ENCODE measurements around the gene ROBO4. TPM values are rescaled to one million over a fixed set of nuclear protein-coding genes. Genes with fewer than 3 reads are reported as not detected.

ROBO4 gene
- total RNA-seq, 1 experiment from 2014 or later: 1.6 TPM

DNA sequence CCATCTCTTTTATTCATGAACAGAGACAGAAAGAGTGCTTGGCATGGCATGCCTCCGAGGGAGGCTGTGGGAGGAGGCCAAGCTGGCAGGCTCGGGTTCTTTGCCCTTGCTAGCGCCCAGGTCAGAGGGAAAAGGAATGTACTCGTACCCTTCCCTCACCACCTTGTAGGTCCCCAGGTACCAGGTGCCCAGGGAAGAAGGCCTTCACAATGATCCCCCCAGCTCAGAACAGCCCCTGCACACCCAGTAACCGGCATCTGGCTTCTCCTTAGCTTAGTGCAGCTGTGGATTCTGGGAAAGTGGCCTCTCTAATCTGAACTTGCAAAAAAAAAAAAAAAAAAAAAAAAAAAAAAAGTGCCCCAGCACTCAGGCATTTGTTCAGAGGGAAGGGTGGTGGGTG, 22.7 kb upstream of the ROBO4 start:
- H3K9me2 ChIP-seq (replicated peaks; ENCODE audit: low read length): no peaks in the 10 kb centered on the region
- H3K36me3 ChIP-seq (ENCODE audit: low read depth, low read length): no peaks in the 10 kb centered on the region
- ATAC-seq (no peak), DNase-seq (no peak)
- TF ChIP-seq, protein P1, sequence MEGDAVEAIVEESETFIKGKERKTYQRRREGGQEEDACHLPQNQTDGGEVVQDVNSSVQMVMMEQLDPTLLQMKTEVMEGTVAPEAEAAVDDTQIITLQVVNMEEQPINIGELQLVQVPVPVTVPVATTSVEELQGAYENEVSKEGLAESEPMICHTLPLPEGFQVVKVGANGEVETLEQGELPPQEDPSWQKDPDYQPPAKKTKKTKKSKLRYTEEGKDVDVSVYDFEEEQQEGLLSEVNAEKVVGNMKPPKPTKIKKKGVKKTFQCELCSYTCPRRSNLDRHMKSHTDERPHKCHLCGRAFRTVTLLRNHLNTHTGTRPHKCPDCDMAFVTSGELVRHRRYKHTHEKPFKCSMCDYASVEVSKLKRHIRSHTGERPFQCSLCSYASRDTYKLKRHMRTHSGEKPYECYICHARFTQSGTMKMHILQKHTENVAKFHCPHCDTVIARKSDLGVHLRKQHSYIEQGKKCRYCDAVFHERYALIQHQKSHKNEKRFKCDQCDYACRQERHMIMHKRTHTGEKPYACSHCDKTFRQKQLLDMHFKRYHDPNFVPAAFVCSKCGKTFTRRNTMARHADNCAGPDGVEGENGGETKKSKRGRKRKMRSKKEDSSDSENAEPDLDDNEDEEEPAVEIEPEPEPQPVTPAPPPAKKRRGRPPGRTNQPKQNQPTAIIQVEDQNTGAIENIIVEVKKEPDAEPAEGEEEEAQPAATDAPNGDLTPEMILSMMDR (conservative IDR thresholded peaks at IDR 0.05; ENCODE audit: low read depth, low read length): no peak
- TF ChIP-seq EZH2 (IDR thresholded peaks at IDR 0.05; ENCODE audit: low read length, unreplicated experiment) (no peak), EZH2phosphoT487 (IDR thresholded peaks at IDR 0.05; ENCODE audit: borderline replicate concordance, low read length) (no peak)
- H3F3A ChIP-seq (ENCODE audit: low read length, unreplicated experiment): no peaks in the 10 kb centered on the region
- no peak overlapping the region for H3K4me3 ChIP-seq (ENCODE audit: low read length)
- no peaks in the 10 kb centered on the region for H3K4me1 ChIP-seq (ENCODE audit: insufficient read depth, low read length)
- H4K20me1 ChIP-seq (ENCODE audit: low read length): no peaks in the 10 kb centered on the region
- intact Hi-C loops (cut with micrococcal nuclease): no loop called here
- no peaks in the 10 kb centered on the region for H3K79me2 ChIP-seq (ENCODE audit: low read length)
- no peaks in the 10 kb centered on the region for H3K9me3 ChIP-seq (ENCODE audit: low read length)
- ChIA-PET CTCF (interaction anchor here (0.6 kb wide), 2 partner anchors 11 to 44 kb away, joined by 10 to 13 read pairs; no protein-coding TSS in a partner anchor), POLR2A (ENCODE audit: unreplicated experiment) (no interaction called here)
- H2AFZ ChIP-seq (ENCODE audit: low read length): no peak overlapping the region
- H3K4me2 ChIP-seq (ENCODE audit: low read length): no peak overlapping the region
- no peaks in the 10 kb centered on the region for H3K27me3 ChIP-seq (ENCODE audit: low read length)
- H3K9ac ChIP-seq (ENCODE audit: low read length): no peak overlapping the region
- no TSS peak for BruUV-seq (replicated peaks)
- no peak overlapping the region for H3K27ac ChIP-seq (ENCODE audit: low read length)

DNA sequence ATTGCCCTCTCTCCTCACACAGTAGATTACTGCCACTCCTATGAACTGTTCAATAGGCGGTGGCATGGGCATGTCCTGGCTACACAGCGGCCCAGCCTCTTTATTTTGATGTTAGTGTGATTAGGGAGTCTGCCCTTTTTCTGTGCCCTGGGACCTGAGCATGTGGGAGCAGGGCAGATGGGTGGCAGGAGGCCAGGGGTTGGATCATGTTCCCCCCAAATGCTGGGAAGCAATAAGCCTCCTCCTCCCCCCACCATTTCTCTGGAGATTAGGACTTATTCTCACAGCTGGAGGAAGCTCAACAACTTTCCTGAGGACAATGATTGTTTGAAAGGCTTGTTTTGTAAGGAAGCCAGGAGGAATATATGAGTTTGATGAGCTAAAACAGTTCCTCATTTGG, 22.2 kb upstream of the ROBO4 start:
- Histone ChIP-seq H3K27ac (ENCODE audit: low read length) (no peak overlapping the region), H3K79me2 (ENCODE audit: low read length) (no peaks in the 10 kb centered on the region), H3K4me1 (ENCODE audit: insufficient read depth, low read length) (no peaks in the 10 kb centered on the region), H3K9ac (ENCODE audit: low read length) (no peak overlapping the region), H3K9me3 (ENCODE audit: low read length) (no peaks in the 10 kb centered on the region), H3K27me3 (ENCODE audit: low read length) (no peaks in the 10 kb centered on the region), H2AFZ (ENCODE audit: low read length) (no peak overlapping the region), H3K4me2 (ENCODE audit: low read length) (no peak overlapping the region), H3K36me3 (ENCODE audit: low read depth, low read length) (no peaks in the 10 kb centered on the region), H4K20me1 (ENCODE audit: low read length) (no peaks in the 10 kb centered on the region), H3K4me3 (ENCODE audit: low read length) (no peak overlapping the region), H3K9me2 (replicated peaks; ENCODE audit: low read length) (no peaks in the 10 kb centered on the region), H3F3A (ENCODE audit: low read length, unreplicated experiment) (no peaks in the 10 kb centered on the region)
- POLR2A ChIA-PET (ENCODE audit: unreplicated experiment): no interaction called here
- intact Hi-C loops (cut with micrococcal nuclease): no loop called here
- DNase-seq (no peak), ATAC-seq (no peak)
- TF ChIP-seq, protein P1 (conservative IDR thresholded peaks at IDR 0.05; ENCODE audit: low read depth, low read length): no peak
- TF ChIP-seq EZH2phosphoT487 (IDR thresholded peaks at IDR 0.05; ENCODE audit: borderline replicate concordance, low read length) (no peak), EZH2 (IDR thresholded peaks at IDR 0.05; ENCODE audit: low read length, unreplicated experiment) (no peak)
- no TSS peak for BruUV-seq (replicated peaks)
- CTCF ChIA-PET: interaction anchor here (0.6 kb wide), 2 partner anchors 11 to 43 kb away, joined by 10 to 13 read pairs; no protein-coding TSS in a partner anchor

DNA sequence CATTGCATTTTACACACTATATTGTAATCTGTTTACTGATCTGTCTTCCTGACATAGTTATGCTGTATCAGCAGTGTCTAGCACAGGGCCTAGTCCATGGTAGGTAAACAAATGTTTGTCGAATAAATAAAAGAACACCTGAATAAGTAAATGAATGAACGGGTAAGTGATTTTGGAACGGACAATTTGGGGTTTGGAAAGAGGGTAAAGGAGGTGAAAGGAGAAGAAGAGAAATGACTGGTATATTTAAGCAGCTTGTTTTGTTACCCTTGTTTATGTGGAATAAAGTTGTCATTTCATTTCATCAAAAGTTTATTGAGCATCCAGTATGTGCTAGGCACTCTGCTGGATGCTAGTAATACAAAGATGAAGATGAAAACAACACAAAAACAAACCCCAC, 21.3 kb upstream of the ROBO4 start, which contains the start of gene HEPN1:
Gene HEPN1, plus strand, starts transcription at position 301 of the 400 bp plus-strand sequence.
- Histone ChIP-seq H3K9me3 (ENCODE audit: low read length) (no peaks in the 10 kb centered on the region), H3K4me1 (ENCODE audit: insufficient read depth, low read length) (no peaks in the 10 kb centered on the region), H2AFZ (ENCODE audit: low read length) (no peak within 1 kb of the TSS), H3K36me3 (ENCODE audit: low read depth, low read length) (no peaks in the 10 kb centered on the region), H3K9me2 (replicated peaks; ENCODE audit: low read length) (no peaks in the 10 kb centered on the region), H3K79me2 (ENCODE audit: low read length) (no peaks in the 10 kb centered on the region), H3K9ac (ENCODE audit: low read length) (no peak within 1 kb of the TSS), H3F3A (ENCODE audit: low read length, unreplicated experiment) (no peaks in the 10 kb centered on the region), H4K20me1 (ENCODE audit: low read length) (no peaks in the 10 kb centered on the region), H3K27ac (ENCODE audit: low read length) (no peak within 1 kb of the TSS), H3K4me2 (ENCODE audit: low read length) (no peak within 1 kb of the TSS), H3K27me3 (ENCODE audit: low read length) (no peaks in the 10 kb centered on the region), H3K4me3 (ENCODE audit: low read length) (no peak within 1 kb of the TSS)
- DNase-seq: no peak
- intact Hi-C loops (cut with micrococcal nuclease): no loop called here
- TF ChIP-seq EZH2 (IDR thresholded peaks at IDR 0.05; ENCODE audit: low read length, unreplicated experiment) (no peak), EZH2phosphoT487 (IDR thresholded peaks at IDR 0.05; ENCODE audit: borderline replicate concordance, low read length) (no peak)
- TF ChIP-seq, protein P1 (conservative IDR thresholded peaks at IDR 0.05; ENCODE audit: low read depth, low read length): no peak
- POLR2A ChIA-PET (ENCODE audit: unreplicated experiment): no interaction called here
- CTCF ChIA-PET: no interaction called here
- BruUV-seq (replicated peaks): no TSS peak
- no peak for ATAC-seq
